ENCODE results near the gene ECE1.
"Not testable (repeated sequence)": the region's sequence is repeated elsewhere in the genome, so short reads cannot be mapped to it uniquely, and the experiment has no call there.

ECE1 gene

GRCh38 chr1:21205416-21205815, 84.8 kb downstream of the ECE1 start:
- Histone ChIP-seq H2BK5ac (ENCODE audit: low read length) (no peak overlapping the region), H3K9ac (ENCODE audit: low read depth, low read length, poor library complexity) (no peak overlapping the region), H4K91ac (ENCODE audit: low read depth, low read length, poor library complexity) (no peak overlapping the region), H3K18ac (ENCODE audit: low read length) (no peak overlapping the region), H4K8ac (ENCODE audit: low read depth, low read length) (no peak overlapping the region), H3K79me1 (ENCODE audit: low read depth, low read length) (no peaks in the 10 kb centered on the region), H2BK12ac (ENCODE audit: low read length) (no peak overlapping the region), H3K4me2 (ENCODE audit: insufficient read depth, low read length, poor library complexity, severe bottlenecking) (no peak overlapping the region), H2BK15ac (ENCODE audit: low read length) (no peak overlapping the region), H3K14ac (ENCODE audit: low read length) (no peak overlapping the region), H2AK5ac (ENCODE audit: low read depth, low read length) (no peak overlapping the region), H3K27me3 (ENCODE audit: control insufficient read depth in 3 of 3, insufficient read depth in 3 of 3, low read depth in 1 of 3, low read length in 3 of 3) (no peaks in the 10 kb centered on the region), H2BK120ac (ENCODE audit: low read depth, low read length) (no peak overlapping the region), H3K4ac (ENCODE audit: low read length) (no peak overlapping the region), H3K27ac (replicated peaks; ENCODE audit: low read length) (no peak overlapping the region), H3K9me3 (replicated peaks in 1 of 2; ENCODE audit: control insufficient read depth in 2 of 2, insufficient read depth in 1 of 2, low read depth in 1 of 2, low read length in 2 of 2) (no peaks in the 10 kb centered on the region), H2AFZ (ENCODE audit: low read length) (no peak overlapping the region), H3K4me1 (ENCODE audit: control insufficient read depth in 2 of 2, insufficient read depth in 1 of 2, low read depth in 1 of 2, low read length in 2 of 2) (no peaks in the 10 kb centered on the region), H3K23ac (ENCODE audit: low read depth, low read length, poor library complexity) (no peak overlapping the region), H3K4me3 (ENCODE audit: low read length in 2 of 2) (no peak overlapping the region), H3K36me3 (replicated peaks in 1 of 2; ENCODE audit: control insufficient read depth in 2 of 2, insufficient read depth in 2 of 2, low read length in 2 of 2) (no peaks in the 10 kb centered on the region)
- no CpG with 5 or more reads among the region's 5 CpGs for WGBS, 2 donors (ENCODE audit: extremely low coverage in 2 of 2, insufficient read length in 2 of 2, insufficient replicate concordance in 1 of 2)
- DNase-seq (ENCODE audit: low spot score), result no peak

GRCh38 chr1:21201650-21202049, 88.6 kb downstream of the ECE1 start:
- Histone ChIP-seq H3K9ac (ENCODE audit: low read depth, low read length, poor library complexity) (no peak overlapping the region), H3K36me3 (replicated peaks in 1 of 2; ENCODE audit: control insufficient read depth in 2 of 2, insufficient read depth in 2 of 2, low read length in 2 of 2) (no peaks in the 10 kb centered on the region), H2BK12ac (ENCODE audit: low read length) (no peak overlapping the region), H2BK120ac (ENCODE audit: low read depth, low read length) (no peak overlapping the region), H3K4ac (ENCODE audit: low read length) (no peak overlapping the region), H3K79me1 (ENCODE audit: low read depth, low read length) (no peaks in the 10 kb centered on the region), H2AFZ (ENCODE audit: low read length) (no peak overlapping the region), H2AK5ac (ENCODE audit: low read depth, low read length) (no peak overlapping the region), H3K14ac (ENCODE audit: low read length) (no peak overlapping the region), H3K23ac (ENCODE audit: low read depth, low read length, poor library complexity) (no peak overlapping the region), H4K8ac (ENCODE audit: low read depth, low read length) (no peak overlapping the region), H3K27me3 (ENCODE audit: control insufficient read depth in 3 of 3, insufficient read depth in 3 of 3, low read depth in 1 of 3, low read length in 3 of 3) (no peaks in the 10 kb centered on the region), H3K4me3 (ENCODE audit: low read length in 2 of 2) (no peak overlapping the region), H4K91ac (ENCODE audit: low read depth, low read length, poor library complexity) (no peak overlapping the region), H2BK15ac (ENCODE audit: low read length) (no peak overlapping the region), H3K9me3 (replicated peaks in 1 of 2; ENCODE audit: control insufficient read depth in 2 of 2, insufficient read depth in 1 of 2, low read depth in 1 of 2, low read length in 2 of 2) (no peaks in the 10 kb centered on the region), H3K4me1 (ENCODE audit: control insufficient read depth in 2 of 2, insufficient read depth in 1 of 2, low read depth in 1 of 2, low read length in 2 of 2) (no peaks in the 10 kb centered on the region), H3K18ac (ENCODE audit: low read length) (no peak overlapping the region), H3K4me2 (ENCODE audit: insufficient read depth, low read length, poor library complexity, severe bottlenecking) (no peak overlapping the region), H2BK5ac (ENCODE audit: low read length) (no peak overlapping the region), H3K27ac (replicated peaks; ENCODE audit: low read length) (no peak overlapping the region)
- no CpG with 5 or more reads among the region's 4 CpGs for WGBS, 2 donors (ENCODE audit: extremely low coverage in 2 of 2, insufficient read length in 2 of 2, insufficient replicate concordance in 1 of 2)
- no peak for DNase-seq (ENCODE audit: low spot score)

GRCh38 chr1:21201238-21201637, 89.0 kb downstream of the ECE1 start:
- not testable (repeated sequence) for H3K23ac ChIP-seq (ENCODE audit: low read depth, low read length, poor library complexity); DNase-seq (ENCODE audit: low spot score); H3K9ac ChIP-seq (ENCODE audit: low read depth, low read length, poor library complexity); H2AK5ac ChIP-seq (ENCODE audit: low read depth, low read length); H4K91ac ChIP-seq (ENCODE audit: low read depth, low read length, poor library complexity); H3K4me2 ChIP-seq (ENCODE audit: insufficient read depth, low read length, poor library complexity, severe bottlenecking); H3K9me3 ChIP-seq (replicated peaks in 1 of 2; ENCODE audit: control insufficient read depth in 2 of 2, insufficient read depth in 1 of 2, low read depth in 1 of 2, low read length in 2 of 2); H3K4me1 ChIP-seq (ENCODE audit: control insufficient read depth in 2 of 2, insufficient read depth in 1 of 2, low read depth in 1 of 2, low read length in 2 of 2); H3K4me3 ChIP-seq (ENCODE audit: low read length in 2 of 2); H3K36me3 ChIP-seq (replicated peaks in 1 of 2; ENCODE audit: control insufficient read depth in 2 of 2, insufficient read depth in 2 of 2, low read length in 2 of 2); H2BK120ac ChIP-seq (ENCODE audit: low read depth, low read length); H4K8ac ChIP-seq (ENCODE audit: low read depth, low read length); H3K79me1 ChIP-seq (ENCODE audit: low read depth, low read length); H2BK12ac ChIP-seq (ENCODE audit: low read length); H2AFZ ChIP-seq (ENCODE audit: low read length); H3K4ac ChIP-seq (ENCODE audit: low read length); H2BK15ac ChIP-seq (ENCODE audit: low read length); H3K27ac ChIP-seq (replicated peaks; ENCODE audit: low read length); H2BK5ac ChIP-seq (ENCODE audit: low read length); H3K14ac ChIP-seq (ENCODE audit: low read length); H3K18ac ChIP-seq (ENCODE audit: low read length); H3K27me3 ChIP-seq (ENCODE audit: control insufficient read depth in 3 of 3, insufficient read depth in 3 of 3, low read depth in 1 of 3, low read length in 3 of 3)
- no CpG with 5 or more reads among the region's 5 CpGs for WGBS, 2 donors (ENCODE audit: extremely low coverage in 2 of 2, insufficient read length in 2 of 2, insufficient replicate concordance in 1 of 2)

- no peaks in the 10 kb centered on the region for H3K4me1 ChIP-seq (ENCODE audit: control insufficient read depth in 2 of 2, insufficient read depth in 1 of 2, low read depth in 1 of 2, low read length in 2 of 2)
- no peak overlapping the region for H3K4me3 ChIP-seq (ENCODE audit: low read length in 2 of 2)
- no peak overlapping the region for H4K8ac ChIP-seq (ENCODE audit: low read depth, low read length)
- no peak overlapping the region for H2BK15ac ChIP-seq (ENCODE audit: low read length)
- H2BK120ac ChIP-seq (ENCODE audit: low read depth, low read length), result no peak overlapping the region
- no peak overlapping the region for H3K27ac ChIP-seq (replicated peaks; ENCODE audit: low read length)
- H2AK5ac ChIP-seq (ENCODE audit: low read depth, low read length), result no peak overlapping the region
- no peak overlapping the region for H2AFZ ChIP-seq (ENCODE audit: low read length)
- no peak overlapping the region for H4K91ac ChIP-seq (ENCODE audit: low read depth, low read length, poor library complexity)
- no peak overlapping the region for H3K4ac ChIP-seq (ENCODE audit: low read length)
- no peak overlapping the region for H3K18ac ChIP-seq (ENCODE audit: low read length)
- no peak overlapping the region for H2BK5ac ChIP-seq (ENCODE audit: low read length)
- no peaks in the 10 kb centered on the region for H3K9me3 ChIP-seq (replicated peaks in 1 of 2; ENCODE audit: control insufficient read depth in 2 of 2, insufficient read depth in 1 of 2, low read depth in 1 of 2, low read length in 2 of 2)
- no peak overlapping the region for H3K14ac ChIP-seq (ENCODE audit: low read length)
- H3K9ac ChIP-seq (ENCODE audit: low read depth, low read length, poor library complexity), result no peak overlapping the region
- DNase-seq (ENCODE audit: low spot score), result no peak
- no peaks in the 10 kb centered on the region for H3K79me1 ChIP-seq (ENCODE audit: low read depth, low read length)
- no peaks in the 10 kb centered on the region for H3K36me3 ChIP-seq (replicated peaks in 1 of 2; ENCODE audit: control insufficient read depth in 2 of 2, insufficient read depth in 2 of 2, low read length in 2 of 2)
- no peak overlapping the region for H2BK12ac ChIP-seq (ENCODE audit: low read length)
- no CpG with 5 or more reads among the region's 6 CpGs for WGBS, 2 donors (ENCODE audit: extremely low coverage in 2 of 2, insufficient read length in 2 of 2, insufficient replicate concordance in 1 of 2)
- no peak overlapping the region for H3K4me2 ChIP-seq (ENCODE audit: insufficient read depth, low read length, poor library complexity, severe bottlenecking)
- no peak overlapping the region for H3K23ac ChIP-seq (ENCODE audit: low read depth, low read length, poor library complexity)
- H3K27me3 ChIP-seq (ENCODE audit: control insufficient read depth in 3 of 3, insufficient read depth in 3 of 3, low read depth in 1 of 3, low read length in 3 of 3), result no peaks in the 10 kb centered on the region
Measured at GRCh38 chr1:21200767-21201166, 89.5 kb downstream of the ECE1 start.

Measured in neuronal stem cell (in vitro differentiated cells).